Memory B cell (primary cell): ENCODE results near the gene CTPS1.

Source experiments
- ATAC-seq: fragments of 150-1000 bp; cut with Tn5 transposase; 2 replicates; pipeline ENCODE4 v1.10.0; 2021; ENCODE audit warnings: low read depth, mild to moderate bottlenecking, moderate library complexity
- DNase-seq, 2 donors: peaks; one replicate each; pipeline ENCODE4 v3.0.0; 2022; ENCODE audit warnings: low spot score in 2 of 2
- H3K27ac Mint-ChIP-seq: one replicate; pipeline ENCODE4 v1.8.0; 2022; ENCODE audit warnings: mild to moderate bottlenecking, moderate library complexity, mixed read lengths
- H3K27me3 Mint-ChIP-seq: one replicate; pipeline ENCODE4 v1.8.0; 2022; ENCODE audit warnings: mixed read lengths
- H3K36me3 Mint-ChIP-seq: one replicate; pipeline ENCODE4 v1.8.0; 2022; ENCODE audit warnings: mild to moderate bottlenecking, mixed read lengths
- H3K4me1 Mint-ChIP-seq: one replicate; pipeline ENCODE4 v1.8.0; 2022; ENCODE audit warnings: mixed read lengths
- H3K4me3 Mint-ChIP-seq: one replicate; pipeline ENCODE4 v1.8.0; 2022; ENCODE audit warnings: mild to moderate bottlenecking, moderate library complexity, mixed read lengths
- H3K9me3 Mint-ChIP-seq: one replicate; pipeline ENCODE4 v1.8.0; 2022; ENCODE audit warnings: mixed read lengths

CTPS1 gene

GRCh38 chr1:41032147-41032546 is 52.7 kb downstream of the CTPS1 start:
- Mint-ChIP-seq H3K4me1 (peaks cover 3% of the 10 kb centered on the region), H3K36me3 (peaks cover 32% of the 10 kb centered on the region), H3K27ac (no peak overlapping the region), H3K9me3 (peaks cover 2% of the 10 kb centered on the region), H3K27me3 (no peaks in the 10 kb centered on the region), H3K4me3 (no peak overlapping the region)
- ATAC-seq = no peak
- DNase-seq = no peak

- Mint-ChIP-seq H3K27ac (no peak overlapping the region), H3K4me1 (peaks cover 3% of the 10 kb centered on the region), H3K36me3 (peaks cover 26% of the 10 kb centered on the region), H3K4me3 (no peak overlapping the region), H3K27me3 (no peaks in the 10 kb centered on the region), H3K9me3 (peaks cover 2% of the 10 kb centered on the region)
- no peak for ATAC-seq
- DNase-seq = no peak
These were observed 53.8 kb downstream of the CTPS1 start for GRCh38 chr1:41033272-41033671.

- no peak for ATAC-seq
- Mint-ChIP-seq H3K27me3 (no peaks in the 10 kb centered on the region), H3K4me3 (no peak overlapping the region), H3K9me3 (no peaks in the 10 kb centered on the region), H3K4me1 (peaks cover under 1% of the 10 kb centered on the region), H3K36me3 (peaks cover 15% of the 10 kb centered on the region), H3K27ac (no peak overlapping the region)
- DNase-seq = no peak
These were observed 57.8 kb downstream of the CTPS1 start for GRCh38 chr1:41037116-41037903.

- Mint-ChIP-seq H3K27me3 (no peaks in the 10 kb centered on the region), H3K27ac (no peak overlapping the region), H3K4me3 (no peak overlapping the region), H3K36me3 (peaks cover 14% of the 10 kb centered on the region), H3K4me1 (no peaks in the 10 kb centered on the region), H3K9me3 (no peaks in the 10 kb centered on the region)
- no peak for ATAC-seq
- DNase-seq = no peak
These were observed 58.6 kb downstream of the CTPS1 start for GRCh38 chr1:41038110-41038509.

- no peaks in the 10 kb centered on the region for H3K4me1 Mint-ChIP-seq
- DNase-seq (no peak), ATAC-seq (no peak)
- H3K27ac Mint-ChIP-seq = no peak overlapping the region
- H3K4me3 Mint-ChIP-seq = no peak overlapping the region
- no peaks in the 10 kb centered on the region for H3K9me3 Mint-ChIP-seq
- peaks cover 22% of the 10 kb centered on the region for H3K36me3 Mint-ChIP-seq
- no peaks in the 10 kb centered on the region for H3K27me3 Mint-ChIP-seq
These were observed 62.2 kb downstream of the CTPS1 start for GRCh38 chr1:41041614-41042270.

- DNase-seq (no peak), ATAC-seq (no peak)
- Mint-ChIP-seq H3K9me3 (no peaks in the 10 kb centered on the region), H3K4me3 (no peak overlapping the region), H3K4me1 (no peaks in the 10 kb centered on the region), H3K27ac (no peak overlapping the region), H3K36me3 (peaks cover 38% of the 10 kb centered on the region), H3K27me3 (no peaks in the 10 kb centered on the region)
These were observed 64.7 kb downstream of the CTPS1 start for GRCh38 chr1:41044187-41044586.

GRCh38 chr1:41045740-41046139 is 66.2 kb downstream of the CTPS1 start:
- Mint-ChIP-seq H3K4me1 (no peaks in the 10 kb centered on the region), H3K9me3 (no peaks in the 10 kb centered on the region), H3K27ac (no peak overlapping the region), H3K36me3 (peaks cover 39% of the 10 kb centered on the region), H3K27me3 (no peaks in the 10 kb centered on the region), H3K4me3 (no peak overlapping the region)
- DNase-seq (no peak), ATAC-seq (no peak)

GRCh38 chr1:41046347-41046775 is 66.9 kb downstream of the CTPS1 start:
- H3K9me3 Mint-ChIP-seq = no peaks in the 10 kb centered on the region
- peaks cover 39% of the 10 kb centered on the region for H3K36me3 Mint-ChIP-seq
- no peak overlapping the region for H3K4me3 Mint-ChIP-seq
- DNase-seq (no peak), ATAC-seq (no peak)
- no peaks in the 10 kb centered on the region for H3K4me1 Mint-ChIP-seq
- no peak overlapping the region for H3K27ac Mint-ChIP-seq
- H3K27me3 Mint-ChIP-seq = no peaks in the 10 kb centered on the region

- Mint-ChIP-seq H3K4me3 (no peak overlapping the region), H3K4me1 (no peaks in the 10 kb centered on the region), H3K27ac (no peak overlapping the region), H3K27me3 (no peaks in the 10 kb centered on the region), H3K9me3 (no peaks in the 10 kb centered on the region), H3K36me3 (peaks cover 43% of the 10 kb centered on the region)
- DNase-seq = no peak
- no peak for ATAC-seq
These were observed 69.0 kb downstream of the CTPS1 start for GRCh38 chr1:41048540-41048939.

GRCh38 chr1:41051022-41051421 is 71.5 kb downstream of the CTPS1 start:
- DNase-seq = no peak
- ATAC-seq = no peak
- no peaks in the 10 kb centered on the region for H3K9me3 Mint-ChIP-seq
- no peaks in the 10 kb centered on the region for H3K27me3 Mint-ChIP-seq
- H3K4me3 Mint-ChIP-seq = no peak overlapping the region
- H3K27ac Mint-ChIP-seq = no peak overlapping the region
- H3K36me3 Mint-ChIP-seq = peaks cover 34% of the 10 kb centered on the region
- H3K4me1 Mint-ChIP-seq = no peaks in the 10 kb centered on the region

GRCh38 chr1:41053316-41053715 is 73.8 kb downstream of the CTPS1 start:
- no peak overlapping the region for H3K27ac Mint-ChIP-seq
- ATAC-seq = no peak

GRCh38 chr1:41056907-41057306 is 77.4 kb downstream of the CTPS1 start:
- no peak for ATAC-seq
- Mint-ChIP-seq H3K9me3 (peaks cover 3% of the 10 kb centered on the region), H3K36me3 (peaks cover 46% of the 10 kb centered on the region), H3K4me3 (no peak overlapping the region), H3K27ac (no peak overlapping the region), H3K27me3 (no peaks in the 10 kb centered on the region), H3K4me1 (no peaks in the 10 kb centered on the region)
- no peak for DNase-seq

More at GRCh38 chr1:41053316-41053715, 73.8 kb downstream of the CTPS1 start:
- peaks cover 24% of the 10 kb centered on the region for H3K36me3 Mint-ChIP-seq
- H3K4me3 Mint-ChIP-seq = no peak overlapping the region
- H3K27me3 Mint-ChIP-seq = no peaks in the 10 kb centered on the region
- no peak for DNase-seq
- H3K4me1 Mint-ChIP-seq = no peaks in the 10 kb centered on the region
- no peaks in the 10 kb centered on the region for H3K9me3 Mint-ChIP-seq
